PFSK-1 (cell line): ENCODE results near the gene NPAS1.

Experiments
- FOXP2 ChIP-seq: optimal IDR thresholded peaks from 2 replicates; pipeline ENCODE3; 2011; ENCODE audit warnings: borderline replicate concordance, control low read depth, inconsistent platforms; ENCODE audit not compliant: insufficient read depth; ENCODE audit errors: extremely low read length, extremely low read depth
- POLR2AphosphoS5 ChIP-seq: IDR thresholded peaks from 2 replicates; pipeline ENCODE4 v1.6.1; 2012; ENCODE audit warnings: low read depth, mild to moderate bottlenecking, control low read depth, low read length, moderate library complexity
- SIN3A ChIP-seq: IDR thresholded peaks from 2 replicates; pipeline ENCODE4 v1.6.1; 2012; ENCODE audit warnings: mild to moderate bottlenecking, low read length, moderate library complexity, borderline replicate concordance; ENCODE audit not compliant: insufficient read depth
- TAF1 ChIP-seq: IDR thresholded peaks from 2 replicates; pipeline ENCODE4 v1.6.1; 2012; ENCODE audit warnings: low read length, control low read depth, borderline replicate concordance; ENCODE audit not compliant: insufficient read depth
- TF ChIP-seq, protein P1 (sequence below), 2 experiments: IDR thresholded peaks; 2 replicates each; pipeline versions ENCODE4 v1.6.1 to v1.8.0; 2011 to 2012; ENCODE audit warnings: low read depth in 2 of 2, low read length in 2 of 2, control low read depth in 1 of 2, inconsistent platforms in 1 of 2, mild to moderate bottlenecking in 1 of 2, moderate library complexity in 1 of 2; ENCODE audit not compliant: insufficient read depth in 1 of 2

Gene NPAS1

GRCh38 chr19:47022541-47023447, 3.2 kb downstream of the NPAS1 start:
- TF ChIP-seq FOXP2 (no peak), POLR2AphosphoS5 (no peak), SIN3A (no peak), TAF1 (no peak)
- TF ChIP-seq, protein P1, sequence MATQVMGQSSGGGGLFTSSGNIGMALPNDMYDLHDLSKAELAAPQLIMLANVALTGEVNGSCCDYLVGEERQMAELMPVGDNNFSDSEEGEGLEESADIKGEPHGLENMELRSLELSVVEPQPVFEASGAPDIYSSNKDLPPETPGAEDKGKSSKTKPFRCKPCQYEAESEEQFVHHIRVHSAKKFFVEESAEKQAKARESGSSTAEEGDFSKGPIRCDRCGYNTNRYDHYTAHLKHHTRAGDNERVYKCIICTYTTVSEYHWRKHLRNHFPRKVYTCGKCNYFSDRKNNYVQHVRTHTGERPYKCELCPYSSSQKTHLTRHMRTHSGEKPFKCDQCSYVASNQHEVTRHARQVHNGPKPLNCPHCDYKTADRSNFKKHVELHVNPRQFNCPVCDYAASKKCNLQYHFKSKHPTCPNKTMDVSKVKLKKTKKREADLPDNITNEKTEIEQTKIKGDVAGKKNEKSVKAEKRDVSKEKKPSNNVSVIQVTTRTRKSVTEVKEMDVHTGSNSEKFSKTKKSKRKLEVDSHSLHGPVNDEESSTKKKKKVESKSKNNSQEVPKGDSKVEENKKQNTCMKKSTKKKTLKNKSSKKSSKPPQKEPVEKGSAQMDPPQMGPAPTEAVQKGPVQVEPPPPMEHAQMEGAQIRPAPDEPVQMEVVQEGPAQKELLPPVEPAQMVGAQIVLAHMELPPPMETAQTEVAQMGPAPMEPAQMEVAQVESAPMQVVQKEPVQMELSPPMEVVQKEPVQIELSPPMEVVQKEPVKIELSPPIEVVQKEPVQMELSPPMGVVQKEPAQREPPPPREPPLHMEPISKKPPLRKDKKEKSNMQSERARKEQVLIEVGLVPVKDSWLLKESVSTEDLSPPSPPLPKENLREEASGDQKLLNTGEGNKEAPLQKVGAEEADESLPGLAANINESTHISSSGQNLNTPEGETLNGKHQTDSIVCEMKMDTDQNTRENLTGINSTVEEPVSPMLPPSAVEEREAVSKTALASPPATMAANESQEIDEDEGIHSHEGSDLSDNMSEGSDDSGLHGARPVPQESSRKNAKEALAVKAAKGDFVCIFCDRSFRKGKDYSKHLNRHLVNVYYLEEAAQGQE (IDR thresholded peaks at IDR 0.05; ENCODE audit: insufficient read depth in 1 of 2, low read depth in 2 of 2, low read length in 2 of 2): no peak

- TF ChIP-seq POLR2AphosphoS5: no peak
These were observed 3.8 kb downstream of the NPAS1 start for GRCh38 chr19:47023448-47023794.

- TF ChIP-seq SIN3A: no peak
- TF ChIP-seq TAF1: no peak
- no peak for TF ChIP-seq FOXP2
- no peak for TF ChIP-seq POLR2AphosphoS5
- TF ChIP-seq, protein P1 (IDR thresholded peaks at IDR 0.05; ENCODE audit: insufficient read depth in 1 of 2, low read depth in 2 of 2, low read length in 2 of 2): no peak
These were observed 4.9 kb downstream of the NPAS1 start for GRCh38 chr19:47024502-47024901.

DNA sequence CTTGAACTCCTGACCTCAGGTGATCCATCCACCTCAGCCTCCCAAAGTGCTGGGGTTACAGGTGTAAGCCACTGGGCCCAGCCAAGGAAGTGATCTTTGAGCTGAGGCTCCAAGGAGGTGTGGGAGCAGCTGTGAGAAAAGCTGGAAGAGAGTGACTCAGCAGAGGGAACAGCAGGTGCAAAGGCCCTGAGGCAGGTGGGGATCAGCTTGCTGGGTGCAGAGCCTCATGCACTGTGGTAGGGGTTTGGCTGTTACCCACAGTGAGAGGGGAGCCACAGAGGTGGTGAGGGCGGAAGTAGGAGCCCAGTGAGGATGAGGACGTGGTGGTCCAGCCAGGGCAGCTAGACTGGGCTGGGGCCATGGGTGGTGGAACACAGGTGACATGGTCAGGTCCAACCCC, 6.5 kb downstream of the NPAS1 start:
- TF ChIP-seq TAF1 (no peak), FOXP2 (no peak), POLR2AphosphoS5 (no peak), SIN3A (no peak)
- TF ChIP-seq, protein P1 (IDR thresholded peaks at IDR 0.05; ENCODE audit: insufficient read depth in 1 of 2, low read depth in 2 of 2, low read length in 2 of 2): no peak

GRCh38 chr19:47026889-47027288, 7.3 kb downstream of the NPAS1 start:
- TF ChIP-seq SIN3A (no peak), TAF1 (no peak), FOXP2 (no peak), POLR2AphosphoS5 (no peak)
- TF ChIP-seq, protein P1 (IDR thresholded peaks at IDR 0.05; ENCODE audit: insufficient read depth in 1 of 2, low read depth in 2 of 2, low read length in 2 of 2): no peak
